T1000 (cell line): Measurements from ENCODE around the gene ANKRD52.

Source experiments
- DNase-seq: peaks from one replicate; lab custom pipeline; 2025; ENCODE audit warnings: mixed read lengths; lab: John Stamatoyannopoulos, UW

Gene ANKRD52

GRCh38 chr12:56208006-56208405, 50.2 kb downstream of the ANKRD52 start:
- DNase-seq: no peak

- DNase-seq: peak; percentile 23
These were observed 51.6 kb downstream of the ANKRD52 start for GRCh38 chr12:56206452-56207166.

GRCh38 chr12:56205445-56205844, 52.7 kb downstream of the ANKRD52 start:
- DNase-seq: no peak

GRCh38 chr12:56204275-56204674, 53.9 kb downstream of the ANKRD52 start:
- DNase-seq: no peak

- DNase-seq: no peak
These were observed 55.3 kb downstream of the ANKRD52 start for GRCh38 chr12:56202838-56203237.

GRCh38 chr12:56202366-56202765, 55.8 kb downstream of the ANKRD52 start:
- DNase-seq: no peak

- no peak for DNase-seq
These were observed 59.3 kb downstream of the ANKRD52 start for GRCh38 chr12:56198836-56199235.

GRCh38 chr12:56197921-56198635, 60.1 kb downstream of the ANKRD52 start:
- no peak for DNase-seq

- peak; percentile 65 for DNase-seq
These were observed 61.2 kb downstream of the ANKRD52 start for GRCh38 chr12:56196818-56197550.

- peak; percentile 38 for DNase-seq
These were observed 65.1 kb downstream of the ANKRD52 start for GRCh38 chr12:56193025-56193578.

GRCh38 chr12:56192582-56192981, 65.6 kb downstream of the ANKRD52 start:
- no peak for DNase-seq

- DNase-seq: no peak
These were observed 67.5 kb downstream of the ANKRD52 start for GRCh38 chr12:56190695-56191155.

- DNase-seq: peak; percentile 89
These were observed 68.1 kb downstream of the ANKRD52 start for GRCh38 chr12:56189918-56190694.

- peak; percentile 84 for DNase-seq
These were observed 68.9 kb downstream of the ANKRD52 start, which contains the start of gene SMARCC2 for GRCh38 chr12:56189099-56189917. TSS of gene SMARCC2 (minus strand) at chr12:56189483. CDS start at chr12:56189461, 22 bp downstream.

- DNase-seq: no peak
These were observed 69.4 kb downstream of the ANKRD52 start for GRCh38 chr12:56188778-56189098.

- DNase-seq: no peak
These were observed 69.9 kb downstream of the ANKRD52 start for GRCh38 chr12:56188131-56188777.
